CMK (cell line): ENCODE results near the gene MVB12B.

Experiments
- DNase-seq: peaks from one replicate; pipeline ENCODE4 v3.0.0-alpha.2; 2010; ENCODE audit warnings: low read depth

MVB12B gene

DNA sequence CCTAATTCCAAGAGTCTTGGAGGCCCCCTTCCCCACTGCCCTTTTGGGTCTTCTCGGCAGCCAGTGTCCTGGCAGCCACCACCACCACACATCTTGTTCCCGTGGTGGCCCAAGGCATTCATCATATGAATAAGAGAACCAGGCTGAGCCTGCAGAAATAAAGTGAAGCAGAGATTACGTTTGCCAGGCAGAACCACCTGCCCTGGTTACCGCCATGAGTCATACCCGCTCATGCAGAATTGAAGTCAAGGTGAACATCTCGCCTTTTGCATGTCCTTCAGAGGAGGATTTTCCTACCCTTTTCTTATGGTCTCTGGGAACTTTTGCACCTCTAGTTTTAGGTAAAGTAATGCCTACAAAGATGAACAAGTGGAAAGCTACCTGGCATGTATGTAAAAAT lies 167.6 kb downstream of the MVB12B start:
- DNase-seq = no peak

- no peak for DNase-seq
Measured at GRCh38 chr9:126494746-126495145, 168.1 kb downstream of the MVB12B start.

- DNase-seq = no peak
Measured at GRCh38 chr9:126495411-126496180, 169.0 kb downstream of the MVB12B start.

DNA sequence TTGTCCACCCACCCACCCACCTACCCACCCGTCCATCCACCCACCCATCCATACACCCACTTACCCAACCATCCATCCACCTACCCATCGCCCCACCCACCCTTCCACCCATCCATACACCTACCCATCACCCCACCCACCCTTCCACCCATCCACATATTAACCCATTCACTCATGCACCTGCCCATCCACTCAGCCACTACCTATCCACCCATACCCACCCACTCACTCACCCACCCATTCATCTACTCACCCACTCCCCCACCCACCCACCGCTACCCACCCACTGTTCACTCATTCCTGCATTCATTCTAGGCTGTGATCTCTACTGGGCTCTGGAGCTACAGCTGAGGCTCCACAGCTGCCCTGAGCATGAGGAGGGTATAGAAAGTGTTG lies 169.6 kb downstream of the MVB12B start:
- DNase-seq = no peak

DNA sequence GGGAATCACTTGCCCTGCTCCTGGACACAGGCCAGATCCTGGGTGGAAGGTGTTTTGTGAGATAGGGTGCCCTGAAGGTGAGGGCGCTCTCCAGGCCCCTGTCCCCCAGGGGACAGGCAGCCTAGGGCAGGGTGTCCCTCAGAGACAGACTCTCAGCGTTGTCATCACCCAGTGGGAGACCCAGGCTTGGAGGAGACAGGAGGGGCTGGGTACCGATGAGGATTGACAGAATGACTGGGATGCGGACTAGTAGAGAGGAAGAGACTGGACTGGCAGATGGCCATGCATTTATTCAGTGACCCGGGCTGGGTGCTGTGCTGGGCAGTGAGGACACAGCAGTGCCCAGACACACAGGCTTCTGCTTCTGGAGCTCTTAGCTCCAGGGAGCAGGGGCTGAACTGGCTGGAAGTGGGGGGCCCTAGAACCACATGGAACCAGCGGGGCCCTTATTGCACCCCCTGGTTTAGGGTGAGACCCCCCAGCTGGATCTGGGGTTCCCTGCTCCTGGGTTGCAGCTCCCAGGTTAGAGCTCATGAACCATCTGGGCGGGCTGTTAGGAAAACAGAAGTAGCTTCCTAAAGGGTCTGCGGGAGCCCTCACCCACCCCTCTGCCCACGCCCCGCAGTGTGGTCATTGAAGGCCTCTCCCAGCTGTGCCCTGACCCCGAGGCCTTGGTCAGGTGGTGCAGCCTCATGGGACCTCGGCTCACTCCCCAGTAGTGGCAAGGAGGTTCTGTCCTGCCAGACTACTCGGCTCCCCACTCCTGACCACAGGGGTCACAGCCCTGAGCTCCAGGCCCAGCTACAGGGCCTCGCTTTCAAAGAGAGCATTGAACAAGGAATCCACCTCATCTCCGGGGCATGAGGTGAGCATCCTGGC lies 170.4 kb downstream of the MVB12B start:
- DNase-seq = no peak

DNA sequence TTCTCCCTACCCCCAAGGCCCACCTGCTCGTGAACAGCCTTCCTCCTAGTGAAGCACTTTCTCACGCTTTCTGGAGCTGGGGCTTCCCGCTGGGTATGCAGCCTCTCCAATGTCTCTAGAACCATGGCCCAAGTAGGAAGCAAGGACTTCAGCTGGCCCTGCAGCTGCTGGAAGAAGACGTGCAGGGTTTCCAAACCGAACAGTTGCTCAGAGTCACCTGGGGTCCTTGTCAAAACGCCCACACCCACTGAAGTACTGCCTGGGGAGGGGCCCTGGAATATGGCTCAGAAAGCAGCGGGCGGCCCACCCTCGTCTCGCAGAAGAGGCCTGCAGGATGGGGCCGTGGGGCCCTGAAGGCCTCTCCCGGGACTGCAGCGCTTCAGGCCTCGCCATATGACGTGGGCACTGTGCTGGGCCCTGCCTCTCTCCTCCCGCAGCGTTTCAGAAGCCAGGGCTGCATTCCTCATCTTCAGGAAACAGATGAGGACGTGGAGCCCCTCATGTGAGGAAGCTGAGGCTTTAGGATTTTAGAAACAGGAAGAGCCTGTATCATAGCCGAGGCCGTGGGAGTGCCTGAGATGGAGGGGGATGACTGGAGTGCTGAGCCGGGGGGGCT lies 171.1 kb downstream of the MVB12B start:
- peak; percentile 17 for DNase-seq

- DNase-seq = no peak
Measured at GRCh38 chr9:126498331-126498730, 171.7 kb downstream of the MVB12B start.

- peak; percentile 12 for DNase-seq
Measured at GRCh38 chr9:126499005-126499910, 172.6 kb downstream of the MVB12B start.

DNA sequence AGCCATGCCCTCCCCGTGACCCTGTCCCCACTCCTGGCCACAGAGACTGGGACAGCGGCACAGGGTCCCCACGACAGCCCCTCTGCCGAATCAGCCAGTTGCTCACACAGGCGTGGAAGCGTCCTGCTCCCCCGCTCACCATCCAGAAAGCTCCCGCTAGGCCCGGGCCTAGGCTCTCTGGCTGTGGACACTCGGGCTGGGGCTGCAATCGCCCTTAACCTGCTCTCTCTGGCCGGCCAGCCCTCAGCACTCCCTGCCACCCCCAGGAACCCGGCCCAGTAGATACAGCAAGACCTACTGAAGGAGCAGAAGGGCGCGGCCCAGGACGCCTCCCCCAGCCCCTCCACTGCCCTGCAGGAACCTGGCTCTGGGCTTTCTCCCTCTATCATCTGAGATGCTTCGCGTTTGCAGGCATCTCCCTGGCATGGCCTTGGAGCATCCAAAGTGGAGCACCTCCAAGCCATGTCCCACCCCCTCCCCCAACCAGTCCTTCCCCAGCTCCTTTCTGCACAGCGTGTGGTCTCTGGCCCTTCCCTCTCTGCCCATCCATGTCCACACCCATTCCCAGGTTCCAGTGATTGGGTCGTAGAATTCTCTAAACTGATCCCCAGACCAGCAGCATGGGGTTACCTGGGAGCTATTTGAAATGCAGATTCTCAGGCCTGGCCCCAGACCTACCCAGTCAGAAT lies 173.4 kb downstream of the MVB12B start:
- DNase-seq = no peak

DNA sequence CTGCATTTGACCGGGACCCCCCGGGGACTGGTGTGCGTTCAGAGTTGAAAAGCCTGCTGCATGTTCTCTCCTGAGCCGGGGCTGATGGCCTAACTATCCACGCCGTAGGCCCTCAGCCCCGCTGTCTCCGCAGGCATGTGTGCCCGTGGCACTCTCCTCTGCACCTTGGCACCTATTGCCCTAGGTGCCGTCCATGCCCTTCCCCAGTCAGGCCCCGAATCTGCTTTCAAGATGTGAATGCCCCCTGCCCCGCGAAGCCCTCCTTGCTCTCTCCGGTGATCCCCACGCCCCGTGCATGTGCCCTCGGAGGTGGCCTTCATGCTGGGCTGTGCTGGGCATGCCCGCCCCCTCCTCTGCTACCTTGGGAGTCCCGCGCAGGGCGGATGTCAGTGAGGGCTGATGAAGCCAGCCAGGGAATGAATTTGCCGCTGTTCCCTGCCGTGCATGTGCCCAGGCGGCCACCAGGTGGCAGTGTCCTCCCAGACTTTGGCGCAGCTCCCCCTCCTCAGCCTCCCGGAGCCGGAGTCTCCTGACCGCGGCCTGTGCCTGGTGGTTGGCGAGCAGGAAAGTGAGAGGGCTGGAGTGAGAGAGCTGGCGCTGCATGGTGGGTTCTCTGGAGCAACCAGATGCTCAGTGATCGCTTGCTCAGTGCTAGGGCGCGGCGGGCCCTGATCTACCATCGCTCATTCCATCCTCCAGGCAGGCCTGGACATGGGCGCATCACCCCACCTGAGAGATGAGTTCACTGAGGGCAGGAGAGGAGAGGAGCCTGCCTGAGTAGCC lies 174.2 kb downstream of the MVB12B start:
- peak; percentile 49 for DNase-seq

DNA sequence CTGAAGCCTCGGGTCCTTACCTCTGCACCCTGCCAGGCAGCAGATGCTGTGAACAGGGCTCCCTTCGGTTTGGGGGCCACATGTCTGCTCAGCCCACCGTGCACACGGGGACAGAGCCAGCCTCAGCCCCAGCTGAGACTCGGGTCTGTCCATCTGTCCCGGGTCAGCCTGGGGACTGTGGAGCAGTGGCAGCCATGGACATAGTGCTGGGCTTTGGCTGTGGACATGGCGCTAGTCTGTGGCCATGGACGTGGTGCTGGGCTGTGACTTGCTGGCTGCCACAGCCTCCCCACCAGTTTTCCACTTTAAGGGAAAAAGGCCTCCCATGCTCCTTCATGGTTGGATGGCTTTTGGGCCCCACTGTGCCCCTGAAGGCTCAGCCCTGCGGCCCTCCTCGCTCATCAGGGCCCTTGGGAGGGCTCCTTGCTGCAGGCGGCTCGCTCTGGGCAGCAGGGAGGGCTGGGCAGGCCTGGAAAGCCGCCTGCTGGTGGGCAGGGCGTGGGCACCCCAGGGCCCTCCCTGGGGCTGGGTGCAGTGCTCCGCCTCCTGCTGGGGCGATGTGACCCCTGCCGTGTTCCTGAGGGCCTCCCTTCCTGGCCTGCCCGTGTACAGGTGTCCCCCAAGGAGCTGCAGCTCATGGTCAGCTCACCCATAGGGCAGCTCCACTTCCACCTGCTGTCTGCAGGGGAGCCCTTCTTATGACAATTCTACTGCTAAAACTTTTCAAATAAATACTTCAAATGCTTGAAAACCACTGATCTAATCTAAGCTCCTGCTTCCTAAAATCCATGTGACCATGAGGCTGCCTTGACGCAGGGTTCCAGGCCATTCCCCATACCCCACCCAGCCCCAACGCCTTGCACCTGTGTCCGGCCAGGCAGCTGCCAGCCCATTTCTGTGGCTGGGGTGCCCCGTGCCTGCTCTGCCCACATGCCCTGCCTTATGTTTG lies 175.0 kb downstream of the MVB12B start:
- no peak for DNase-seq

GRCh38 chr9:126502417-126503332 lies 176.0 kb downstream of the MVB12B start:
- no peak for DNase-seq

DNA sequence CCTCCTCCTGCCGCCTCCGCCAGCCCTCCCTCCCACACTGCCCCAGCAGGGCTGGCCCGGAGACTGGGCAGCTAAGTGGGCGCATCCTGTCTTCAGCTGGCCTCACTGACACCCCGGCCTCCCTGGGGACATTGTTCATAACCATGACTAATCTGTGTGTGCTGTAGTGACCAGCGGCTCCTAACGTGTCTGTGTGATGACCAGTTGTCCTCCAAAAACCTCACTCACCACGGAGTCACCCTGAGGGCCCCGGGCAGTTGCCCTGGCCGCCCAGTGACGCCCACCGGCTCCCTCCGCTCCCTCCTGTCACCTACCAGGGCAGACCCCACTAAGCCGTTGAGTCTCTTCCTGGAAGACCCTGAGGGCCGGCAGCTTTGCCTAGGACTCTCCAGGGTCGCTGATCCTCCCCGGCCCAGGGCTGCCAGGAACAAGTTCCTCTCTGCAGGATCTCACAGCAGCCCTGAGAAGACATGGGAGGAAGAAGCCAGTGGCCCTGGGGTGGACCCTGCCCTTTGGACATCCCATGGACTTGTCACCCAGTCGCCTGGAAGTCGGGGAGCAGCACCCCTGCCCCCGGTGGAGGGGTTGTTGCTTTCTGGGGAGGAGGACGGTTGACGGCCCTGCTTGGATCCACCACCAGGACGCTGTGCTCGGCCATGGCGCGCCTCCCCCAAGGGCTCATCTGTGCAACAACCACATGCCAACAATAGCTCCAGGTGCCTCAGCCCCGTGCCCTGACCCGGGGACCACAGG lies 176.9 kb downstream of the MVB12B start:
- DNase-seq = no peak

DNA sequence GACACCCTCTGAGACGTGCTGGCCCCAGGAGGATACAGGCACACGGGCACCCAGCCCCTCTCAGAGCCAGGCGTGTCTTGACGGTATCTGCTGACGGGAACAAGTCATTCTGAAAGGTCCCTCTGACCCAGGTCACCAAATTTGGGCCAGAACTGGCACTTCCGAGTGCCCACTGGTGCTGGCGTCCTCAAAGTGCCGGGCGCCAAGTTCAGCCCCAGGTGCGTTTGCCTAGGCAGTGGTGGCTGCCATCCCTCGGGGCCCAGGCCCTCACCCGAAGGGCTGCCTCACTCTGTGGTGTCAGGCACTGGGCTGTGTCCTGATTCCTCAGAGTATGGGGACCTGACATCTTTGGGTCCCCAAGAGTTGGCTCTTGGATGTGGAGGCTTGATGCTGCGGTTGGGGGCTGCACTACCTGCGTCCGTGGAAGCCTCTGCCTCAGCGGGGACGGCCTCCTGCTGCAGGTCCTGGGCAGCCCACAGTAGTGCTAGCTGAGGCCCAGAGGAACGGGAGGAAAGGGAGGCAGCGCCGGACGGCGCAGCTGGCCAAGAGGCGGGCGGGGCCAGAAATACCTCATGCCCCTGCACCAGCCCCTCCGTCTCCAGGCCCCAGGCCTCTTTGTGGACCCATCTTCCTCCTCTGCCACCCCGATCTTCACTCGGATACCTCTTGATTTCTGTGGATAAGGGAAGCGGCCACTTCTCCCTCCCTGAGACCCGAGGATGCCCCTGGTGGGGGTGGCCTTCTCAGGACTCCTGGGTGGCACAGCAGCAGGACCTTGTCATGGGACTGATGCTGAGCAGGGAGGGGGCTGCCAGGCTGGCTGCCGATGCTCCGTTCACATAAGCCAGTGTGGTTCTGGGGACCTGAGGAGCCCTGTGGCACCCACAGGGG lies 177.7 kb downstream of the MVB12B start:
- no peak for DNase-seq

DNA sequence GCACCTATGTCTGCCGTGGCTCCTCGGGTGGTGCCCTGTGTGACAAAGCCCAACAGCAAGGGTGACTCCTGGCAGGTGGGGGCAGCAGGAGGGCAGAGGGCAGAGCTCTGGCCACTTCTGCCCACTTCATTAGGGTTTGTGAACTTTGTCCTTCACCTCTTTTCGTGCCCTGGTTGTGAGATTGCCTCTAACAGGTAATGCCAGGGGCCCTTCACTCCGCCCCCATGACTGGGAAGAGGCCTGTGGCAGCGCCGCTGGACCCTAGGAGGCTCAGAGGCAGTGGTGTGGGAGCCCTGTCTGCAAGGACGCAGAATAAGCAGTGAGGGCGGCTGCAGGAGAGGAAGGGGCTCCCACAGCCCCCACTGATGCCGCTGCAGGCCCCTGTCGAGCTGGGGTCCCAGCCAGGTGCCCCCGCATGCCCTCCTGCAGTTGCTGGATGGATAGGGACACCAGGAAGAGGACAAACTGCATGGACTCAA lies 178.4 kb downstream of the MVB12B start:
- DNase-seq = no peak

- DNase-seq = no peak
Measured at GRCh38 chr9:126505697-126506346, 179.2 kb downstream of the MVB12B start.
